Stimulated activated CD4-positive, alpha-beta T cell treated with anti-CD3 and anti-CD28 coated beads, Interleukin-12 subunit alpha, Interleukin-12 subunit beta, amount 100 ng/mL, for 24 hours (primary cell): Measurements from ENCODE around the gene NLRP10.

ENCODE experiments used
- DNase-seq, 2 experiments: peaks; one replicate each; pipeline ENCODE4 v3.0.0-alpha.2; 2020; ENCODE audit warnings: low read depth in 2 of 2

NLRP10 gene

GRCh38 chr11:7973011-7973410 lies 7.8 kb upstream of the NLRP10 start:
- DNase-seq, result no peak

GRCh38 chr11:7971846-7972245 lies 6.6 kb upstream of the NLRP10 start:
- no peak for DNase-seq

- no peak for DNase-seq
These were observed 4.8 kb upstream of the NLRP10 start for GRCh38 chr11:7969756-7970646.

- DNase-seq, result no peak
These were observed 3.4 kb upstream of the NLRP10 start for GRCh38 chr11:7968686-7969085.

- no peak for DNase-seq
These were observed 2.6 kb upstream of the NLRP10 start for GRCh38 chr11:7967826-7968225.

- DNase-seq, result no peak
These were observed 1.9 kb upstream of the NLRP10 start for GRCh38 chr11:7967097-7967496.

GRCh38 chr11:7964873-7965272 lies 374 bp downstream of the NLRP10 start:
- DNase-seq, result no peak

- DNase-seq, result no peak
These were observed 986 bp downstream of the NLRP10 start for GRCh38 chr11:7964261-7964660.

- DNase-seq, result no peak
These were observed 10.1 kb downstream of the NLRP10 start for GRCh38 chr11:7955191-7955590.

GRCh38 chr11:7949934-7950333 lies 15.3 kb downstream of the NLRP10 start:
- no peak for DNase-seq

- DNase-seq, result no peak
These were observed 21.1 kb downstream of the NLRP10 start for GRCh38 chr11:7944123-7944522.

- no peak for DNase-seq
These were observed 23.6 kb downstream of the NLRP10 start, which contains the start of gene OR10A3 for GRCh38 chr11:7941608-7942007. TSS of gene OR10A3 (minus strand) at chr11:7941708. CDS start at chr11:7939520, 2,188 bp downstream.

- no peak for DNase-seq
These were observed 24.1 kb downstream of the NLRP10 start for GRCh38 chr11:7941146-7941545.

- no peak for DNase-seq
These were observed 28.6 kb downstream of the NLRP10 start for GRCh38 chr11:7936615-7937014.

GRCh38 chr11:7931168-7931567 lies 34.1 kb downstream of the NLRP10 start, which contains the start of gene OR10A6:
TSS of gene OR10A6 (minus strand) at chr11:7931268. CDS start at chr11:7928662, 2,606 bp downstream.
- no peak for DNase-seq

- DNase-seq, result no peak
These were observed 37.6 kb downstream of the NLRP10 start for GRCh38 chr11:7927635-7928034.

- DNase-seq, result no peak
These were observed 40.7 kb downstream of the NLRP10 start for GRCh38 chr11:7924536-7924935.

GRCh38 chr11:7918141-7918540 lies 47.1 kb downstream of the NLRP10 start:
- DNase-seq, result no peak
